ENCODE measurements around the gene UBB. TPM values are rescaled to one million over a fixed set of nuclear protein-coding genes. Genes with fewer than 3 reads are reported as not detected.

Gene UBB
- total RNA-seq, 4 donors from 2014 or later, result 469 to 764 (median 628) TPM

GRCh38 chr17:16417896-16418684 is 37.2 kb downstream of the UBB start:
- Histone ChIP-seq H3K4me1 (peaks cover 42% of the 10 kb centered on the region), H3K9me3 (no peaks in the 10 kb centered on the region), H3K27ac (peak overlapping the region; percentile 81), H3K27me3 (no peaks in the 10 kb centered on the region), H3K4me3 (no peak overlapping the region), H3K36me3 (peaks cover 7% of the 10 kb centered on the region)
- no peak for DNase-seq (ENCODE audit: low spot score in 2 of 2)
- no peak for TF ChIP-seq POLR2AphosphoS5 (IDR thresholded peaks at IDR 0.05)
- TF ChIP-seq POLR2A (IDR thresholded peaks at IDR 0.05), result no peak
- TF ChIP-seq EP300 (IDR thresholded peaks at IDR 0.05), result no peak
- TF ChIP-seq CTCF (IDR thresholded peaks at IDR 0.05), result no peak
- WGBS, result 70% methylated on average over 7 of the region's 7 CpGs

- Histone ChIP-seq H3K4me1 (peaks cover 42% of the 10 kb centered on the region), H3K9me3 (no peaks in the 10 kb centered on the region), H3K27ac (peak overlapping the region; percentile 81), H3K27me3 (no peaks in the 10 kb centered on the region), H3K4me3 (no peak overlapping the region), H3K36me3 (peaks cover 13% of the 10 kb centered on the region)
- 89% methylated on average over 2 of the region's 2 CpGs for WGBS
- DNase-seq (ENCODE audit: low spot score in 2 of 2), result no peak
- no peak for TF ChIP-seq EP300 (IDR thresholded peaks at IDR 0.05)
- TF ChIP-seq POLR2AphosphoS5 (IDR thresholded peaks at IDR 0.05), result no peak
- no peak for TF ChIP-seq CTCF (IDR thresholded peaks at IDR 0.05)
- no peak for TF ChIP-seq POLR2A (IDR thresholded peaks at IDR 0.05)
These were observed 37.8 kb downstream of the UBB start for GRCh38 chr17:16418685-16419068.

GRCh38 chr17:16419074-16419928 is 38.4 kb downstream of the UBB start:
- Histone ChIP-seq H3K4me3 (no peak overlapping the region), H3K9me3 (no peaks in the 10 kb centered on the region), H3K36me3 (peaks cover 14% of the 10 kb centered on the region), H3K27me3 (no peaks in the 10 kb centered on the region), H3K27ac (peak overlapping the region; percentile 81), H3K4me1 (peaks cover 42% of the 10 kb centered on the region)
- no peak for TF ChIP-seq POLR2AphosphoS5 (IDR thresholded peaks at IDR 0.05)
- TF ChIP-seq POLR2A (IDR thresholded peaks at IDR 0.05), result no peak
- no peak for TF ChIP-seq EP300 (IDR thresholded peaks at IDR 0.05)
- no peak for TF ChIP-seq CTCF (IDR thresholded peaks at IDR 0.05)
- WGBS, result 63% methylated on average over 7 of the region's 8 CpGs
- peak in 1 of 2 donors; percentile 65 for DNase-seq (ENCODE audit: low spot score in 2 of 2)

GRCh38 chr17:16419929-16420271 is 39.0 kb downstream of the UBB start:
- 53% methylated on average over 4 of the region's 10 CpGs for WGBS
- Histone ChIP-seq H3K4me3 (no peak overlapping the region), H3K9me3 (no peaks in the 10 kb centered on the region), H3K27ac (peak overlapping the region; percentile 81), H3K27me3 (no peaks in the 10 kb centered on the region), H3K36me3 (peaks cover 14% of the 10 kb centered on the region), H3K4me1 (peaks cover 42% of the 10 kb centered on the region)
- DNase-seq (ENCODE audit: low spot score in 2 of 2), result no peak
- TF ChIP-seq CTCF (IDR thresholded peaks at IDR 0.05) (no peak), POLR2AphosphoS5 (IDR thresholded peaks at IDR 0.05) (no peak), POLR2A (IDR thresholded peaks at IDR 0.05) (no peak)

GRCh38 chr17:16422416-16422815 is 41.5 kb downstream of the UBB start:
- H3K4me1 ChIP-seq, result peaks cover 29% of the 10 kb centered on the region
- H3K27me3 ChIP-seq, result no peaks in the 10 kb centered on the region
- H3K27ac ChIP-seq, result no peak overlapping the region
- WGBS, result 95% methylated on average over 7 of the region's 7 CpGs
- no peak for DNase-seq (ENCODE audit: low spot score in 2 of 2)
- no peak for TF ChIP-seq POLR2A (IDR thresholded peaks at IDR 0.05)
- no peak for TF ChIP-seq EP300 (IDR thresholded peaks at IDR 0.05)
- H3K9me3 ChIP-seq, result no peaks in the 10 kb centered on the region
- no peak overlapping the region for H3K4me3 ChIP-seq
- H3K36me3 ChIP-seq, result peaks cover 22% of the 10 kb centered on the region
